Stimulated activated CD4-positive, alpha-beta T cell treated with anti-CD3 and anti-CD28 coated beads, Interleukin-4, amount 100 ng/mL, for 4 hours (primary cell): ENCODE data around the gene WIPI1.
"Not testable (repeated sequence)": the region's sequence is repeated elsewhere in the genome, so short reads cannot be mapped to it uniquely, and the experiment has no call there.

ENCODE experiments used
- DNase-seq, 2 experiments: peaks; one replicate each; pipeline ENCODE4 v3.0.0-alpha.2; 2020

Gene WIPI1

DNA sequence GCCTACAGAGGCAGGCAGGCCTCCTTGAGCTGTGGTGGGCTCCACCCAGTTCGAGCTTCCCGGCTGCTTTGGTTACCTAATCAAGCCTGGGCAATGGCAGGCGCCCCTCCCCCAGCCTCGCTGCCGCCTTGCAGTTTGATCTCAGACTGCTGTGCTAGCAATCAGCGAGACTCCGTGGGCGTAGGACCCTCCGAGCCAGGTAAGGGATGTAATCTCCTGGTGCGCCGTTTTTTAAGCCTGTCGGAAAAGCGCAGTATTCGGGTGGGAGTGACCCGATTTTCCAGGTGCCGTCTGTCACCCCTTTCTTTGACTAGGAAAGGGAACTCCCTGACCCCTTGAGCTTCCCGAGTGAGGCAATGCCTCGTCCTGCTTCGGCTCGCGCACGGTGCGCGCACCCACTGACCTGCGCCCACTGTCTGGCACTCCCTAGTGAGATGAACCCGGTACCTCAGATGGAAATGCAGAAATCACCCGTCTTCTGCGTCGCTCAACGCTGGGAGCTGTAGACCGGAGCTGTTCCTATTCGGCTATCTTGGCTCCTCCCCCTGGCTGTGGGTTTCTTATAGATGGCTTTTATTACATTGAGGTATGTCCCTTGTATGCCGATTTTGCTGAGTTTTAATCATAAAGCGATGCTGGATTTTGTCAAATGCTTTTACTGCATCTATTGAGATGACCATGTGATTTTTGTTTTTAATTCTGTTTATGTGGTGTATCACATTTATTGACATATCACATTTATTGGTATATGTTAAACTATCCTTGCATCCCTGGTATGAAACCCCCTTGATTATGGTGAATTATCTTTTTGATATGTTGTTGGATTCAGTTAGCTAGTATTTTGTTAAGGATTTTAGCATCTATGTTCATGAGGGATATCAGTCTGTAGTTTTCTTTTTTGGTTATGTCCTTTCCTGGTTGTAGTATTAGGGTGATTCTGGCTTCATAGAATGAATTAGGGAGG, 43.4 kb downstream of the WIPI1 start:
- peak; percentile 33 to 62 for DNase-seq

DNA sequence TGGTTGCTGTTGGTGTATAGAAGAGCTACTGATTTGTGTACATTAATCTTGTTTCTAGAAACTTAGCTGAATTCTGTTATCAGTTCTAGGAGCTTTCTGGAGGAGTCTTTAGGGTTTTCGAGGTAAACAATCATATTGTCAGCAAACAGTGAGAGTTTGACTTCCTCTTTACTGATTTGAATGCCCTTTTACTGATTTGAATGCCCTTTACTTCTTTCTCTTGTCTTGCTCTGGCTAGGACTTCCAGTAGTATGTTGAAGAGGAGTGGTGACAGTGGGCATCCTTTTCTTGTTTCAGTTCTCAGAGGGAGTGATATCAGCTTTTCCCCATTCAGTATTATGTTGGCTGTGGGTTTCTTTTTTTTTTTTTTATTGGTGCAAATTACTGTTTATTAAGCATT, 49.6 kb downstream of the WIPI1 start:
- not testable (repeated sequence) for DNase-seq

DNA sequence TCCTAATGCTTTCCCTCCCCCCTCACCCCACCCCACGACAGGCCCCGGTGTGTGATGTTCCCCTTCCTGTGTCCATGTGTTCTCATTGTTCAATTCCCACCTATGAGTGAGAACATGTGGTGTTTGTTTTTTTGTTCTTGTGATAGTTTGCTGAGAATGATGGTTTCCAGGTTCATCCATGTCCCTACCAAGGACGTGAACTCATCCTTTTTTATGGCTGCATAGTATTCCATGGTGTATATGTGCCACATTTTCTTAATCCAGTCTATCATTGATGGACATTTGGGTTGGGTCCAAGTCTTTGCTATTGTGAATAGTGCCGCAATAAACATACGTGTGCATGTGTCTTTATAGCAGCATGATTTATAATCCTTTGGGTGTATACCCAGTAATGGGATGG, 53.5 kb downstream of the WIPI1 start:
- DNase-seq = not testable (repeated sequence)

DNA sequence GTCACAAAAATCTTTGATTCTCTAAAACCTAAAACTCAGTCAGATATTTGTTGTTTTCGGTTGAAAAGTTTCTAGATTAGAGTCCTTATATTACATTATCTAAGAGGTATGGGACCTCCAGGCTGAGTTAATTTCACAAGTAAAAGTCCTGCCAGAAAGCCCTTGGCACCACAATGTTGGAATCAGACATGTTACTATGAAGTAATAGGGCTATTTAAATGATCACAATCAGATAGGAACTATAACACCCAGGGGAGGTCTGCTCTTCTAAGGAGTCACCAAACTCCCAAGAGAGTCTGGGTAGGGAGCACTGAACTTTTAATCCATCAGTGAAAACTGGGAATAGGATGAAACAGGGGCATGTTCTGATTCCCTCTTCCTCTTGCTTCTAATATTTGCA, 54.2 kb downstream of the WIPI1 start:
- no peak for DNase-seq

DNA sequence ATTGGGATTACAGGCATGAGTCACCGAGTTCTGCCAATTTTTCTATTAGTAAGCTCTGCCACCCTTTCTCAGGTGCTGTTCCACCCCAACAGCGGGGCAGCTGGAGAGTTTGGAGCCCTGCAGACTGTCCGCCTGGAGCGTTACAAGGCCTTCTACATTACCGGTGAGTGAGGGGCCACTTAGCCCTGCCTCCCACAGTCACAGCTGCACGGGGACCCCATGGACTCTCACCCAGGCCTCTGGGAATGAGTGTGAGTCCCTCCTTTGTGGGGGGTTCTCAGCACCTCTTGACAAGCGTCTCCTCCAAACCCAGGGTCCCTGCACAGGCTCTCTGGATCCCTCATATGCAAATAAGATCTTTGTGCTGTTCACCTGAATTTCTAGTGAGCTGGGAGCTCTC, 56.0 kb downstream of the WIPI1 start:
- DNase-seq = no peak

DNA sequence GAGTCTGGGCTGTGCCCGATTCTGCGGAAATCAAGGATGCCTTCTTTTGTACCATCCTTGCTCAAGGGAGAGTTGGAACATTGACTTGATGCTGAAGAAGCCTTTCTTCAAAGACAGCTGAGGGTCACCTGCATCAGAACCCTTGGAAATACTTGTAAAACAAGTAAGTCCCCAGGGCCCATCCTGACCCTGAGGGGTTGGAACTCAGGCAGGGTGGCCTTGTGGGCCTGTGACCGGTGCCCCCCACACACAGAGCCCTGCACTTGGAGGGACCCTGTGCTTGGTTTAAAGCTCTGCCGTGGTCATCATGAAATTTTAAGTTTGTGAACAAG, 56.9 kb downstream of the WIPI1 start:
- no peak for DNase-seq

DNA sequence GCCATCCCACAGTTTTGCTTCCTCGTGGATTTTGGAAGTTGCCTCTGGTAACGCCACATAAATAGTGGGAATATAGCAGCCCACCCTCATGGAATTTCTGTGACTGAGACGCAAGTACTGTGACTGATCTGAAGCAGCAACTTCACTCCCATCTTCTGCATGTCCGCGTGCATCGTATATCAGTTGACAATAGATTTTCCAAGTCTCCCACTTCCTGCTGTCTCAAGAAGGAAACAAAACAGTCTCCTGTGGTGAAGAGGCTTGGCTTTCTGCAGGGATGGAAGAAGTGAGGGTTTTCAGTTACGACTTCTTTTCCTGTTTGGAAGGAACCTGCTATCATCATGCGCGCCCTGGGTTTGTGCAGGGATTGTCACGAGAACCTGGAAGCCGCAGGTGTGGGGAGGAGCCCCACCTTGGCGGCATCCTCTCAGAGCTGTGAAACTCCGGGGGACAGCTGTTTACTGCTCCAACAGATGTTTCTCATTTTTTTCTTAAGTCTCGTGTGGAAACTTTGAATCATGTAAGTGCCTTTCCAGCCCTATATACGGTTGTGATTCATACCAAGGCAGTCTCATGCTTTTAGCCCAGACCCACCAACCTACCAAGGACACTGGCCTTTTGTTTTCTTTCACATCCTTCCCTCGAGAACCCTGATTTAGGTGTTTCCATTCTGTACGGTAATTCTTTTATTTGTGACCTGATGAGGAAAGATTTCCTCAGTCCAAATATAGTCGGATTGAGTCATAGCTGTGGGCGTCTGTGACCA, 57.5 kb downstream of the WIPI1 start:
- DNase-seq = peak; percentile 26 to 57

DNA sequence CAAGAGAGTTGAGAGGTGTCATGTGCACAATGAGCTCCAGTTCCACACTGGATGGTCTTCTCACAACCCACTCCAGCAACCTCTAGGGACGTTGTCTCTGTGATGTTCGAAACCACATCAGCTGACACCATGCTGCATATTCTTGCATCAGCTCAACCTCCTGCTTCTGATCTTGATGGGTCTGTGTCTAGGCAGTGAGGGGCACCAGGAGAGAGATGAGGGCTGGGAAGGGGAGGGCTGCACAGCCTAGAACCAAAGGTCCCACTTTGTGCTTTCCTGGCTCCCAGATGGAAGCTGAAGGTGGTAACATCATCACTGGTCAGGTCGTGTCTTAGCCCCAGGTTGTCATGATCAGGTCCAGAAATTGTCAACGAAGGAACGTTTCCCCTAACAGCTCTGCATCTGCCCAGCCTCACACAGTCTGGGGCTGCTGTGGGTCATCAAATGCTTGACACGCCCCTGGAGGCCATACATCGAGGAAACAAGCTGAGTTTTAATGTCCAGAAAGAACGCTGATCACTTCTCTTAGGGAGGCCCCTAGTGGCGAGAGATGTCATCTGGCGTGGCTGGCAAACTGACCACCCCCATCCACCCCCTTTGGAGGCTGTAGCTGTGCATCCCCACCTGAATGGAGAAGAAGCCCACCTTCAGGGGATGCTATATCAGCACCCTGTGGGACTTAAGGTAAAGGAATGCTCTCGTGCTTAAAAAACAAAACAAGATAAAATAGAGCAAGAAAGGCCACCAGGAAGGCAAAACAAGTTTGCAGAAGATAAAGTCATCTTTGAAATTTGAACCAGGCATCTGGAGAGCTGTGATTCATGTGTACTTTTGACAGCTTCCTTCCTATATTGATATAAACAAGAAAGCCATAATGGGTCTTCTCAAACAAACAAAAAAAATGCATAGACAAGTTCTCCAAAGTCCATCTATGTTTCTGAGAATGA, 58.3 kb downstream of the WIPI1 start:
- no peak for DNase-seq

DNA sequence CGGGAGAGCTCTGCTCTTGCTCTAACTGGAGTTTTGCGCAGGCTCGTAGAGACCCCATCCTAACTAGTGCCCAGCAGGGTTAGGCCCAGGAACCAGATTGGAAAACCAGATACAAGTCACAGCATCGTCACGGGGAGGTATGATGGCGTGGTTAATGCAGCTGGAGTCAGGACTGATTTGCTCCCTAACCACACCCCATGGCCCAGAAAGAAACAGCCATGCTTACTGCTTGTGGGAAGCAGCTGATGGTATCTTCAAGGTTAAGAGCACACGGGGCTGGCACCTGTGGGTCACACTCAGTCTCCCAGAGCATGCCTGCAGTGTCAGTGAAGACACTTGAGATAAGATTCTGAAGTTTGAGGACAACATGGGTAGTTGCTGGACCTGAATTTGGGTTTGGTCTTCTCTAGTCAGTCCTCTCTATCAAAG, 60.2 kb downstream of the WIPI1 start:
- DNase-seq = no peak

DNA sequence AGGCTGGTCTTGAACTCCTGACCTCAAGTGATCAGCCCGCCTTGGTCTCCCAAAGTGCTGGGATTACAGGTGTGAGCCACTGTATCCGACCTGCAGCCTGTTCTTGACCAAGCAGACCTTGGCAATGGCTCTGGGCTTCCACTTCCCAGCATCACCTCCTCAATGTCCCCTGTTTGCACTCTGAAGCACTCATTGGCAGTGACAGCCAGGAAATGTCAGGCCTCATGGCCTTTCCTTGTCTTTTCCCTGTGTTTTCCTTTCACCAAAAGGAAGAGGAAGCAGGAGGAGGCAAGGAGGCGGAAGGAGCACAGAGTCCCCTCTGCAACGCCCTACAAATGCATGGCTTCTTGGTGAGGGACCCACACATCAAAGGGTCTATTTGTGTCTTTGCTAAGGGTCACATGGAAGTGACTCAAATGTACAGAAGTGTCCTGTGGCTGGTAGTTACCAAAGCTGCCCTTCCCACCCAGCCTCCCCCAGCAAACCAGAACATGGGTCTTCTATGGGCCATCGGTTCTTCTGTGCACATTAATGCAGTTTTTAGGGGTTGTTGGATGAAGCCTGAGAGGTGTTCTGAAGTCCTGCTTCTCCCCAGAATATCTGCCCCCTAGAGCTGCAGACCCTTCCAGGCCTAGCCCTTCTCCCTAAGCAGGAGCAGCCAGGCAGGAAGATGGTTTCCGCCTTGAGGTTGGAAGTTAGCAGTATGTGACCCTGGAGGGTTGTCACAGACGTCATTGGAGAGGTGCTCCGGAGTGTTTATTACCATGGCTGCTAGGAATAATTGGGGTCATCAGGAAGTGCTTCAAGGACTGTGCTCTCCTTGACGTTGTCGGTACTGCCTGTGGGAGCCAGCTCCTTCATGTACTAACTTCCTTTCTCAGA, 60.8 kb downstream of the WIPI1 start:
- no peak for DNase-seq

DNA sequence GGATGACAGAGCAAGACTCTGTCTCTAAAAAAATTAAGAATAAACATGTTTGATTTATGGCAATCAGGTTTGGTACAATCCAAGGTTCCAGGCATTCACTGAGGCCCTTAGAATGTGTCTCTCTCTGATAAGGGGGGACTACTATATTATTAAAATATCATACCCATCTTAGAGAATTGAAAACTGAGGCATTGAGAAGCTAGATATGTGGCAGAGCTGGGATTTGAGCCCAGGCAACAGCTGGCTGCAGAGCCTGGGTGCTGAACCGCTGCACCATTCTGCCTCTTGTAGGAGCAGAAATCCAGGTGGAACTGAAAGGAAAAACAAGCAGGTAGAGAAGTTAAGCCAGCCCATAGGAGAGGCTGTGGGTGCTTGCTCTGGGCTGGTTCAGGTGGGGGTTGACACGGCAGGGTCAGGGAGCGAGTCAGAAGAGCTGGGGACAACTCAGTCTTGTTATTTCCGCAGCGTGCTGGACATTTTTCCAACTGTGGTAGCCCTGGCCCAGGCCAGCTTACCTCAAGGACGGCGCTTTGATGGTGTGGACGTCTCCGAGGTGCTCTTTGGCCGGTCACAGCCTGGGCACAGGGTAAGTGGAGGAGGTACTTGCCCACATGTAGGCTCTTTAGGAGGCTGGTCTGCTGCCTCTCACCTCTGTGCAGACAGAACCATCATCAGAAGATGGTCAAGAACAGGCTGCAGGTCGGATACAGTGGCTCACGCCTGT, 62.5 kb downstream of the WIPI1 start:
- no peak for DNase-seq

DNA sequence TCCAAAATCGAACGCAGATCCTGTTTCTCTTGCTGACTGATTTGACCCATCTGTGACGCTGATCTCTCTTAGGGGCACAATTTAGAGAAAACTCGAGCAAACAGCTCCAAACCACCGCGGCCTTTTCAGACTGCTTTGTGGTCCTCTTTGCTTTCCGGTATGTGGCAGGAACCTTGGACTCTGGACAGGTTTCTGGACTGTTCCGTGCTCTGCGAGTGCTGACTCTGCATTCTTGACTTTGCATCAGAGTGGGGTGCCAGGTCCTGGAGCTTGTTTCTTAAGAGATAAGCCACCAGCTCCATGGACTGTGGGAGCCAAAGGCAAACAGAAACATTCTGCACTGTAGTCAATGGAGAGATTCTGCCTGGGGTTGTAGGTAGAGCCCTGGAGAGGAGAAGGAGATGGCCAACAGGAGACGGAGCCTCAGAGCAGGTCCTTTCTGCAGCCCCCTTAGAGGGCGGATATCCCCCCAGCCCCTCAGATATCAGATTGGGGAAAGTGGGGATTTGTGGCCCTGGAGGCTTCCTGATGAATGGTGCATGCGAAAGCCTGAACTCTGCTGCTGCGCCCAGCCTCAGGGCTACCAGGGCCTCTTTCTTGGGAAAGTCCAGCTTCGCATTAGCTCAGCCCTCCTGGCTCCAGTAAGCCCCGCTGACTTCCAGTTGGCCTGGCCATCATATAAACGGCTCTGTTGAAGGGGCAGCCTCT, 65.6 kb downstream of the WIPI1 start:
- no peak for DNase-seq

DNA sequence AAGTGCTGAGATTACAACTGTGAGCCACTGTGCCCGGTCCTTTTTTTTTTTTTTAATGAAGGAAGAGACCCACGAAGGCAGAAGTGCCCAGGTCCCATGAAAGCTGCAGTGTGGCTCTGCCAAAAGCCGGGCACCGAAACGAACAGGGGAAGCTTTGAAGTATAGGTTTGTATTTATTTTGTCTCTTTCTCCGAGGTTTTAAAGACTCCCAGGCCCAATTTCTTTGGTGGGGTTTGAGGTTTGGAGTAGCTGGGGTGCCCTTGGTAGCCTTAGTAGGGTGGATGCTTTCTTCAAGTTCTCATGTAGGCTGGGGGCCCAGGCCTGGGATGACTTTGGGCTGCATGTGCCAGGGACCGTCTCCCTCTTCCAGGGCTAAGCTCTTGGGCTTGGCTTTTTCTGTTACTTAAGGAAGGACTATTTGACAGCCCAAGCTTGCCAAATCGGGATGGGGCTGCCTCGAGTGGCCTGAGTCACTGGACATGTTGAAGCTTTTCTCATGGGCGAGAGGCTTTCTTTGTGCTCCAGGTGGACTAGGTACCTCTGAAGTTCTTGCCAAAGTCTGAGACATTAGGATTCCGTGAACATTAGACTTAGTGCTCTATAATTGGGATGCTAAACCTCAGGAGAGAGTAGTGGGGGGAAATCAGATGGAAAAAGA, 66.3 kb downstream of the WIPI1 start:
- no peak for DNase-seq

DNA sequence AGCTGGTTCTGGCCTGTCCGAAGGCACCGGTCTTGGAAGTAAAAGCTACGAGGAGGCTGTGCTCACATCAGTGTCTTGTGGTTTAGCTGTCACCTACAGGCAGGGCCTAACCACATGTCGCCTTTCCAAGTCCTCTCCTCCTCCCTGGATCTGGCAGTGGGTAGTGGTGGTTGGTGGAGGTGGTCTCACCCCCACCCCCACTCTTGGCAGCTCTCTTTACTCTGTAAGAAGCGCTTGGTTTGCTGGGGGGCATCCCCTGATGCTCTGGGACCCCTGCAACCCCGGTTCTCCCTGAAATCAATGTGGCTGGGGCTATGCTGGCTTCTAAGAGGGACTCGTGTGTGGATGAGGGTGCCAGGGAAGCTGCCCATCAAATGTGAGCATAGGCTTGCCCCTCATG, 68.3 kb downstream of the WIPI1 start:
- no peak for DNase-seq

DNA sequence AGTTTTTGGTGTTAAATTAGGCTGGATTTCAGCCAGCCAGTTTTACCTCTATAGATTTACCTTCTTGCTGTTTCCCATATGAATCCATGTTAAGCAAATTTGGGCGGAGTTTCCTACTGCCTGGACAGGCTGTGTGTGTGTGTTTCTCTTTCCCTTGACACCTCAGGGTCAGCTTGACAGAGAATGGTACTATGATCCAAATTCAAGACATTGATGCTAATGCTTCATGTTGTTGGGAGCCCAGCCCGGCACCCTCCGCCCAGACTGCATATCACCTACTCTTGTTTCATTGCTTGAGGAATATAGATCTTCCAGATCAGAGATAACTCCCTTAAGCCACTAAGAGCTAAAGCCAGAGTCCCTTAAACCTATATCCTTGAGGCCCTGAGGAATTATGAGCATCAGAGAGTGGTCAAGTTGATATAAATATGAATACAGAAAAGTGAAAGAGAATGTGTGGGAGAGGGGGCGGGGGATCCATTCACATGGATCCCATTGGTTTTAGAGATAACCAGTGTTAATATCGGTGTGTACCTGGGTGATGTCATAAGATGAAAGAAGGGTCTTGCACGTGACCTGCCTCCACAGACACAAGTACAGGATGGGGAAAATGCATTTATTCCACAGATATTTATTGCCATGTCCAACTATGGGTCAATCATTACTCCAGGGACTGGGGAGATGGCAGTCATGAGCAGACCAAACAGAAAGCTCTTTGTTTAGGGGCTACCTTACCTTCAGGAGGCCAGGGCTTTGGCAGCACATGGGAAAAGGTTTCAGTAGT, 69.7 kb downstream of the WIPI1 start:
- DNase-seq = no peak

DNA sequence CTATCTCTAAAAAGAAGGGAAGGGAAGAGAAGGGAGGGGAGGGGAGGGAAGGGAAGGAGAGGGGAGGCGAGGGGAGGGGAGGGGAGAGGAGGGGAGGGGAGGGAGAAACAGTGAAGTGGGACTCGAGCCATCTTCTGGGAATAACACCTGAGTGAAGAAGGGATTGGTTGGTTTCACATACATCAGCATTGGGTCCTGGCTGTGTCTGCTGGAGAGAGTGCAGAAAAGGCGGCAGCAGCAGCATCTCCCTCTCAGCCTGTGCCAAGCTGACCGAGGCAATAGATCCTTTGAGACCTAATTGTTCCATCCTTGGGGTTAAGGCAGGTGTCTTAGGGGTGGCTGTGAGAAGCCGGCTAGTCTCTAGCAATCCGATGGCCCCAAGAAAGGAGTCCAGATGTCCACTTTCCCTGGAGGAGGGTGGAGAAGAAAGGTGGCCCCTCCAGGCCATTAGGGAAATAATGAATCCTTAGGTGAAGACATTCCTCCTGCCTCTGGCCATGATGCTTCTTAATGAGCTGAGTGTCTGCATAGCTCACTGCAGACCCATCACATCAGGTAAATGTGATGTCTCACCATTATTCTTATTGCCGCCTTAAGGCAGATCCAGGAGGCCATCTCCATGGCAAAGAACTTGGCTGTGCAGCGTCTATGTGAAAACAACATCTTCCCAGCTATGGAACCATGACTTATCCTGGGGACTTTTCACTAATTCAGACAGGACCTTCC, 71.6 kb downstream of the WIPI1 start:
- DNase-seq = no peak

DNA sequence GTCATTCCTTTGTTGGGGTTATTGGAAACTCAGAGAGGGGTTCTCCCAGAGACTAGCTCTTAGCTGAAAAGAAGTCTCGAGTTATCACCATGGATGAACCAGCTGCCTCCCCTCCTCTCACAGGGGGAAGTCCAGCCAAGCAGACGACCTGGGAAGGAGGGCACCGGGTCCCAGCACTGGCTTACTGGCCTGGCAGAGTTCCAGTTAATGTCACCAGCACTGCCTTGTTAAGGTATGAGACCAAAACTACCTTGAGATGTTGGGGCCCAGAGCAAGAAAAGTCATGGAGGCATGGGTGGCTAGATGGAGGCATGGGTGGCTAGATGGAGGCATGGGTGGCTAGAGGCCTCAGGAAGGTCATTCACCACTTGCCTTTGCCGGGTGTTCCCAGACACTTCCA, 72.4 kb downstream of the WIPI1 start:
- DNase-seq = no peak

DNA sequence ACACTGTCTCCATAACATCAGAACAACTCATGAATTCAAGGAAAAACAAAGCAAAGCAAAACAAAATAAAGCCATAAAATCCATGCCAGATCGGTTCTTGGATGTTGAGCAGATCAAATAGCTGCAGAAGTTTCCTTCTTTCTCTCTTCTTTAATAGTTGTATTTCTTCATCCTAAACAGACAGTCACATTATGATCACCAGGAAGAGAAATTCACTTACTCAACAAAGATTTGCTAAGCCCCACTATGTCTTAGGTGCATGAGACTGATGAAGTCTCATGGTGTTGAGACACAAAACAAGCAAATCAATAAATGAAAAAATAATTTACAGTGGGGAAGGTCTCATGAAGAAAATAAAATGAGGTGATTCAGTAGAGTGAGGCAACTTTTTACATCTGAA, 72.8 kb downstream of the WIPI1 start:
- DNase-seq = no peak
